Measurements from ENCODE around the gene ZNF740. TPM values are rescaled to one million over a fixed set of nuclear protein-coding genes. Genes with fewer than 3 reads are reported as not detected.

The ZNF740 gene
- polyA plus RNA-seq, 1 of the 3 experiments (the other 2 are of a cell fraction): 14.6 TPM

- no peak for DNase-seq
- H3K9me2 ChIP-seq: no peaks in the 10 kb centered on the region
- H4K20me1 ChIP-seq (ENCODE audit: insufficient read depth): no peaks in the 10 kb centered on the region
- CTCF ChIA-PET: interaction anchor here (0.6 to 23.1 kb wide), 10 partner anchors 11 to 140 kb away, joined by 3 to 272 read pairs (median 4); partner anchors contain the start of gene ESPL1
- H3K27ac ChIP-seq (ENCODE audit: low read depth in 2 of 2, low read length in 1 of 2): peak overlapping the region in 1 of 2 experiments; percentile 3; a peak in 2 of 4 replicates
- H3K27me3 ChIP-seq (ENCODE audit: insufficient read depth): no peaks in the 10 kb centered on the region
- peaks cover 19 to 22% of the 10 kb centered on the region in 2 experiments; a peak in 3 of 4 replicates for H3K4me1 ChIP-seq (ENCODE audit: control insufficient read depth in 1 of 2, insufficient read depth in 2 of 2, low read depth in 1 of 2, low read length in 1 of 2)
- no peaks in the 10 kb centered on the region for H3K9me3 ChIP-seq
- no peak overlapping the region for H3K9ac ChIP-seq
- H3K36me3 ChIP-seq (replicated peaks in 1 of 2; ENCODE audit: control insufficient read depth in 1 of 2, insufficient read depth in 2 of 2, low read length in 1 of 2): no peaks in the 10 kb centered on the region
- peak overlapping the region; percentile 17; the same call in 1 of the 2 replicates for H3K4me2 ChIP-seq
- H2AFZ ChIP-seq (ENCODE audit: low read depth): no peak overlapping the region
- no peaks in the 10 kb centered on the region for H3K79me2 ChIP-seq (ENCODE audit: insufficient read depth)
- POLR2A ChIA-PET: interaction anchor here (1.3 kb wide), 1 partner anchor 16 kb away, joined by 3 read pairs; no protein-coding TSS in a partner anchor
- 87% methylated on average over 4 of the region's 4 CpGs for WGBS (ENCODE audit: low lambda C conversion rate)
- no peak overlapping the region for H3K4me3 ChIP-seq (ENCODE audit: low read depth in 2 of 2, low read length in 1 of 2)
- peaks cover 22% of the 10 kb centered on the region for H3F3A ChIP-seq (replicated peaks; ENCODE audit: insufficient read depth)
- TF ChIP-seq RFX5 (IDR thresholded peaks at IDR 0.05; ENCODE audit: low read length): no peak
- TF ChIP-seq TEAD4 (IDR thresholded peaks at IDR 0.05; ENCODE audit: borderline replicate concordance, insufficient read depth): no peak
- TF ChIP-seq YY1 (IDR thresholded peaks at IDR 0.05; ENCODE audit: low read depth): no peak
- no peak for TF ChIP-seq NRF1 (IDR thresholded peaks at IDR 0.05; ENCODE audit: low read depth, low read length)
- peak; percentile 28; the same call in 1 of the 2 replicates for TF ChIP-seq SMC3 (IDR thresholded peaks at IDR 0.05; ENCODE audit: low read depth, low read length)
- peak; percentile 52 for TF ChIP-seq RAD21 (IDR thresholded peaks at IDR 0.05; ENCODE audit: low read length)
- TF ChIP-seq RCOR1 (IDR thresholded peaks at IDR 0.05; ENCODE audit: low read length): no peak
- TF ChIP-seq USF2 (IDR thresholded peaks at IDR 0.05; ENCODE audit: borderline replicate concordance, low read depth, low read length): no peak
- TF ChIP-seq EZH2phosphoT487 (IDR thresholded peaks at IDR 0.05; ENCODE audit: borderline replicate concordance, low read depth): no peak
- TF ChIP-seq CTCF (IDR thresholded peaks at IDR 0.05): peak; percentile 53
These were observed 5.5 kb upstream of the ZNF740 start for GRCh38 chr12:53174881-53175491.

- Histone ChIP-seq H3K27ac (ENCODE audit: low read depth in 2 of 2, low read length in 1 of 2) (no peak overlapping the region), H3K36me3 (replicated peaks in 1 of 2; ENCODE audit: control insufficient read depth in 1 of 2, insufficient read depth in 2 of 2, low read length in 1 of 2) (peaks cover 2 to 3% of the 10 kb centered on the region in 2 experiments), H3K9me2 (no peaks in the 10 kb centered on the region), H4K20me1 (ENCODE audit: insufficient read depth) (no peaks in the 10 kb centered on the region; the same call in 1 of the 2 replicates), H3K79me2 (ENCODE audit: insufficient read depth) (peaks cover 7% of the 10 kb centered on the region), H3K4me2 (no peak overlapping the region), H3K4me3 (ENCODE audit: low read depth in 2 of 2, low read length in 1 of 2) (no peak overlapping the region), H3K9ac (no peak overlapping the region), H3K4me1 (ENCODE audit: control insufficient read depth in 1 of 2, insufficient read depth in 2 of 2, low read depth in 1 of 2, low read length in 1 of 2) (peaks cover 16 to 19% of the 10 kb centered on the region in 2 experiments; a peak in 3 of 4 replicates), H3F3A (replicated peaks; ENCODE audit: insufficient read depth) (peaks cover 29% of the 10 kb centered on the region), H3K9me3 (no peaks in the 10 kb centered on the region), H2AFZ (ENCODE audit: low read depth) (no peak overlapping the region), H3K27me3 (ENCODE audit: insufficient read depth) (no peaks in the 10 kb centered on the region)
- POLR2A ChIA-PET: interaction anchor here (0.7 to 1.2 kb wide), 2 partner anchors 11 to 298 kb away, joined by 3 read pairs; no protein-coding TSS in a partner anchor
- no peak for DNase-seq
- CTCF ChIA-PET: interaction anchor here (1.1 to 23.1 kb wide), 5 partner anchors 12 to 111 kb away, joined by 4 to 272 read pairs (median 7); no protein-coding TSS in a partner anchor
- 96% methylated on average over 3 of the region's 3 CpGs for WGBS (ENCODE audit: low lambda C conversion rate)
- TF ChIP-seq NFIC (IDR thresholded peaks at IDR 0.05; ENCODE audit: borderline replicate concordance) (no peak), FOXM1 (IDR thresholded peaks at IDR 0.05; ENCODE audit: low read depth) (no peak), TEAD4 (IDR thresholded peaks at IDR 0.05; ENCODE audit: borderline replicate concordance, insufficient read depth) (no peak), CHD2 (IDR thresholded peaks at IDR 0.05; ENCODE audit: low read length, partially characterized antibody) (no peak), RCOR1 (IDR thresholded peaks at IDR 0.05; ENCODE audit: low read length) (no peak), RAD21 (IDR thresholded peaks at IDR 0.05; ENCODE audit: low read length) (no peak), ELF1 (IDR thresholded peaks at IDR 0.05) (no peak), MXI1 (IDR thresholded peaks at IDR 0.05; ENCODE audit: low read depth, low read length) (no peak), FOSL2 (IDR thresholded peaks at IDR 0.05; ENCODE audit: borderline replicate concordance, low read depth) (no peak), EP300 (IDR thresholded peaks at IDR 0.05; ENCODE audit: borderline replicate concordance in 1 of 2, low read depth in 1 of 2, low read length in 1 of 2) (no peak)
- TF ChIP-seq, protein P1, sequence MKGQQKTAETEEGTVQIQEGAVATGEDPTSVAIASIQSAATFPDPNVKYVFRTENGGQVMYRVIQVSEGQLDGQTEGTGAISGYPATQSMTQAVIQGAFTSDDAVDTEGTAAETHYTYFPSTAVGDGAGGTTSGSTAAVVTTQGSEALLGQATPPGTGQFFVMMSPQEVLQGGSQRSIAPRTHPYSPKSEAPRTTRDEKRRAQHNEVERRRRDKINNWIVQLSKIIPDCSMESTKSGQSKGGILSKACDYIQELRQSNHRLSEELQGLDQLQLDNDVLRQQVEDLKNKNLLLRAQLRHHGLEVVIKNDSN (IDR thresholded peaks at IDR 0.05; ENCODE audit: borderline replicate concordance, low read depth): no peak
- TF ChIP-seq, protein P2, sequence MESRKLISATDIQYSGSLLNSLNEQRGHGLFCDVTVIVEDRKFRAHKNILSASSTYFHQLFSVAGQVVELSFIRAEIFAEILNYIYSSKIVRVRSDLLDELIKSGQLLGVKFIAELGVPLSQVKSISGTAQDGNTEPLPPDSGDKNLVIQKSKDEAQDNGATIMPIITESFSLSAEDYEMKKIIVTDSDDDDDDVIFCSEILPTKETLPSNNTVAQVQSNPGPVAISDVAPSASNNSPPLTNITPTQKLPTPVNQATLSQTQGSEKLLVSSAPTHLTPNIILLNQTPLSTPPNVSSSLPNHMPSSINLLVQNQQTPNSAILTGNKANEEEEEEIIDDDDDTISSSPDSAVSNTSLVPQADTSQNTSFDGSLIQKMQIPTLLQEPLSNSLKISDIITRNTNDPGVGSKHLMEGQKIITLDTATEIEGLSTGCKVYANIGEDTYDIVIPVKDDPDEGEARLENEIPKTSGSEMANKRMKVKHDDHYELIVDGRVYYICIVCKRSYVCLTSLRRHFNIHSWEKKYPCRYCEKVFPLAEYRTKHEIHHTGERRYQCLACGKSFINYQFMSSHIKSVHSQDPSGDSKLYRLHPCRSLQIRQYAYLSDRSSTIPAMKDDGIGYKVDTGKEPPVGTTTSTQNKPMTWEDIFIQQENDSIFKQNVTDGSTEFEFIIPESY (IDR thresholded peaks at IDR 0.05; ENCODE audit: borderline replicate concordance, low read depth): no peak
- TF ChIP-seq, protein P3, sequence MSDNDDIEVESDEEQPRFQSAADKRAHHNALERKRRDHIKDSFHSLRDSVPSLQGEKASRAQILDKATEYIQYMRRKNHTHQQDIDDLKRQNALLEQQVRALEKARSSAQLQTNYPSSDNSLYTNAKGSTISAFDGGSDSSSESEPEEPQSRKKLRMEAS (IDR thresholded peaks at IDR 0.05; ENCODE audit: low read depth): no peak
These were observed 3.8 kb upstream of the ZNF740 start for GRCh38 chr12:53176750-53177149.
